Smooth muscle cell (in vitro differentiated cells): Measurements from ENCODE around the gene PTPRG. TPM values are rescaled to one million over a fixed set of nuclear protein-coding genes. Genes with fewer than 3 reads are reported as not detected.

Source experiments
- DNase-seq: peaks from one replicate; lab custom pipeline; 2025; ENCODE audit not compliant: unreplicated experiment; lab: John Stamatoyannopoulos, UW
- H2AFZ ChIP-seq: fragments of 200-600 bp; sonication (generic); 2 replicates; pipeline ENCODE4 v1.6.0; 2016; ENCODE audit warnings: antibody characterized with exemption, low read depth, mild to moderate bottlenecking
- H3F3A ChIP-seq: fragments of 200-600 bp; sonication (generic); 2 replicates; pipeline ENCODE4 v1.6.0; 2017; ENCODE audit warnings: antibody characterized with exemption, low read depth
- H3K27ac ChIP-seq: fragments of 200-600 bp; sonication (generic); 2 replicates; pipeline ENCODE4 v1.5.1; 2016; ENCODE audit warnings: low read depth, mild to moderate bottlenecking
- H3K27me3 ChIP-seq: fragments of 200-600 bp; sonication (generic); 2 replicates; pipeline ENCODE4 v1.6.1; 2016; ENCODE audit warnings: low read depth, mild to moderate bottlenecking
- H3K36me3 ChIP-seq: fragments of 200-600 bp; sonication (generic); 2 replicates; pipeline ENCODE4 v1.5.1; 2016; ENCODE audit warnings: low read depth
- H3K4me1 ChIP-seq: fragments of 200-600 bp; sonication (generic); 2 replicates; pipeline ENCODE4 v1.5.1; 2016; ENCODE audit warnings: low read depth
- H3K4me2 ChIP-seq: fragments of 200-600 bp; sonication (generic); 2 replicates; pipeline ENCODE4 v1.6.0; 2016; ENCODE audit warnings: mild to moderate bottlenecking
- H3K4me3 ChIP-seq: fragments of 200-600 bp; sonication (generic); 2 replicates; pipeline ENCODE4 v1.5.1; 2016; ENCODE audit warnings: mild to moderate bottlenecking
- H3K79me2 ChIP-seq: fragments of 200-600 bp; sonication (generic); 2 replicates; pipeline ENCODE4 v1.6.0; 2016; ENCODE audit warnings: low read depth, mild to moderate bottlenecking
- H3K9ac ChIP-seq: fragments of 200-600 bp; sonication (generic); 2 replicates; pipeline ENCODE4 v1.6.0; 2016; ENCODE audit warnings: low read depth
- H3K9me3 ChIP-seq: fragments of 200-600 bp; sonication (generic); replicated peaks from 2 replicates; pipeline ENCODE4 v1.5.1; 2016; ENCODE audit warnings: low read depth
- H4K20me1 ChIP-seq: fragments of 200-600 bp; sonication (generic); 2 replicates; pipeline ENCODE4 v1.6.0; 2016; ENCODE audit warnings: low read depth
- CTCF ChIP-seq: fragments of 200-600 bp; sonication (generic); IDR thresholded peaks from 2 replicates; pipeline ENCODE4 v1.5.1; 2017; ENCODE audit warnings: borderline replicate concordance, mild to moderate bottlenecking, antibody characterized with exemption; ENCODE audit not compliant: insufficient read depth, poor library complexity, severe bottlenecking
- WGBS: methylation state at CpG from one replicate; pipeline ENCODE4 v1.1.7; 2016; ENCODE audit warnings: low lambda C conversion rate; 5-methylcytosine and 5-hydroxymethylcytosine counted together
- polyA plus RNA-seq: library from polyadenylated mRNA; unstranded; fragments of >200 nt; fragmentation: Nextera tagmentation; extraction: Ambion mirVana; gene quantifications from 2 replicates; pipeline ENCODE4 v1.2.1, GENCODE V29; 2016
- total RNA-seq: library from RNA; depleted of rRNA; stranded (reverse); fragments of >200 nt; gene quantifications from 2 replicates; pipeline ENCODE4 v1.2.3, GENCODE V29; 2014

Gene PTPRG
- total and polyA plus RNA-seq, 2 experiments from 2014 or later, result 21.2 to 87.3 TPM

- WGBS, result 88% methylated on average over 7 of the region's 7 CpGs
- Histone ChIP-seq H3K9ac (no peak overlapping the region), H3K4me3 (no peak overlapping the region), H3K4me2 (no peak overlapping the region), H3K79me2 (peaks cover 32% of the 10 kb centered on the region), H4K20me1 (peaks cover 75% of the 10 kb centered on the region), H3F3A (no peaks in the 10 kb centered on the region), H3K27me3 (no peaks in the 10 kb centered on the region), H3K9me3 (no peaks in the 10 kb centered on the region), H2AFZ (no peak overlapping the region), H3K4me1 (peaks cover 8% of the 10 kb centered on the region), H3K27ac (no peak overlapping the region), H3K36me3 (no peaks in the 10 kb centered on the region)
- no peak for TF ChIP-seq CTCF
- no peak for DNase-seq
Observed at GRCh38 chr3:61828184-61828874, 267.0 kb downstream of the PTPRG start.

GRCh38 chr3:61828880-61829721, 267.7 kb downstream of the PTPRG start:
- H3K27me3 ChIP-seq, result no peaks in the 10 kb centered on the region
- peak overlapping the region; percentile 26 for H3K27ac ChIP-seq
- H3K4me3 ChIP-seq, result no peak overlapping the region
- no peak overlapping the region for H3K9ac ChIP-seq
- H3K4me1 ChIP-seq, result peaks cover 8% of the 10 kb centered on the region
- no peak for DNase-seq
- no peak overlapping the region for H2AFZ ChIP-seq
- H4K20me1 ChIP-seq, result peaks cover 82% of the 10 kb centered on the region
- H3F3A ChIP-seq, result no peaks in the 10 kb centered on the region
- 57% methylated on average over 16 of the region's 16 CpGs for WGBS
- TF ChIP-seq CTCF, result no peak
- H3K36me3 ChIP-seq, result no peaks in the 10 kb centered on the region
- no peaks in the 10 kb centered on the region for H3K9me3 ChIP-seq
- peak overlapping the region; percentile 22 for H3K4me2 ChIP-seq
- H3K79me2 ChIP-seq, result peaks cover 37% of the 10 kb centered on the region

- Histone ChIP-seq H3K79me2 (peaks cover 41% of the 10 kb centered on the region), H3K4me1 (peaks cover 8% of the 10 kb centered on the region), H4K20me1 (peaks cover 89% of the 10 kb centered on the region), H3K9me3 (no peaks in the 10 kb centered on the region), H2AFZ (no peak overlapping the region), H3K4me3 (no peak overlapping the region), H3K27me3 (no peaks in the 10 kb centered on the region), H3F3A (no peaks in the 10 kb centered on the region), H3K36me3 (no peaks in the 10 kb centered on the region), H3K9ac (no peak overlapping the region), H3K27ac (no peak overlapping the region), H3K4me2 (no peak overlapping the region)
- TF ChIP-seq CTCF, result no peak
- WGBS, result 92% methylated on average over 5 of the region's 5 CpGs
- DNase-seq, result no peak
Observed at GRCh38 chr3:61829722-61830350, 268.5 kb downstream of the PTPRG start.
